Right ventricle myocardium inferior (tissue), 1 donor: ENCODE measurements around the gene GGT5. TPM values are rescaled to one million over a fixed set of nuclear protein-coding genes. Genes with fewer than 3 reads are reported as not detected.
"Not testable (repeated sequence)": the region's sequence is repeated elsewhere in the genome, so short reads cannot be mapped to it uniquely, and the experiment has no call there.

Experiments
- ATAC-seq: fragments of 200-7000 bp; cut with Tn5 transposase; one replicate; pipeline ENCODE4 v1.9.1; 2020; ENCODE audit warnings: mild to moderate bottlenecking, moderate library complexity
- DNase-seq: peaks from one replicate; pipeline ENCODE4 v3.0.0; 2021; ENCODE audit errors: missing footprints
- intact Hi-C: fragments of 100-400 bp; cut with DNase I; formaldehyde crosslinking; loops from one replicate; pipeline ENCODE4 v1.11.0; 2022
- total RNA-seq: library from RNA; stranded (reverse); fragmentation: NEBNext Ultra II Directional; extraction: Animal tissue kit (Norgen Biotek cat#: 25700); gene quantifications from one replicate; pipeline ENCODE4 v1.2.1, GENCODE V29; 2021
- donor health status: DM: no; HTN: yes; CAD: no; lungs with severe emphysema.

The GGT5 gene
- total RNA-seq, 1 donor from 2014 or later, result 27.6 TPM

- intact Hi-C loops, result loop anchor here (2.0 to 5.0 kb wide), 2 partner anchors 57 to 338 kb away; no protein-coding TSS in a partner anchor
- DNase-seq (peak; percentile 83), ATAC-seq (peak; percentile 88)
These were observed 55.4 kb downstream of the GGT5 start for GRCh38 chr22:24189249-24190158.

- ATAC-seq, result no peak
- intact Hi-C loops, result loop anchor here (2.0 to 5.0 kb wide), 2 partner anchors 58 to 339 kb away; no protein-coding TSS in a partner anchor
- DNase-seq, result no peak
These were observed 56.1 kb downstream of the GGT5 start for GRCh38 chr22:24188705-24189248.

- no peak for ATAC-seq
- no peak for DNase-seq
- intact Hi-C loops, result loop anchor here (2.0 to 5.0 kb wide), 2 partner anchors 59 to 339 kb away; no protein-coding TSS in a partner anchor
These were observed 56.9 kb downstream of the GGT5 start for GRCh38 chr22:24187731-24188644.

- no peak for DNase-seq
- intact Hi-C loops, result loop anchor here (5.0 kb wide), 1 partner anchor 340 kb away; no protein-coding TSS in a partner anchor
These were observed 57.8 kb downstream of the GGT5 start for GRCh38 chr22:24186892-24187670.

GRCh38 chr22:24186352-24186740 is 58.5 kb downstream of the GGT5 start:
- ATAC-seq, result no peak
- no peak for DNase-seq
- intact Hi-C loops, result loop anchor here (5.0 kb wide), 1 partner anchor 341 kb away; no protein-coding TSS in a partner anchor

More at GRCh38 chr22:24186892-24187670, 57.8 kb downstream of the GGT5 start:
- no peak for ATAC-seq

GRCh38 chr22:24185501-24186351 is 59.2 kb downstream of the GGT5 start:
- peak; percentile 34 for DNase-seq
- no peak for ATAC-seq
- intact Hi-C loops, result loop anchor here (5.0 kb wide), 1 partner anchor 342 kb away; no protein-coding TSS in a partner anchor

- intact Hi-C loops, result loop anchor here (5.0 kb wide), 1 partner anchor 342 kb away; no protein-coding TSS in a partner anchor
- ATAC-seq, result no peak
These were observed 59.8 kb downstream of the GGT5 start for GRCh38 chr22:24185001-24185500.

GRCh38 chr22:24184057-24184798 is 60.7 kb downstream of the GGT5 start:
- intact Hi-C loops, result no loop called here
- DNase-seq (peak; percentile 58), ATAC-seq (no peak)

More at GRCh38 chr22:24185001-24185500, 59.8 kb downstream of the GGT5 start:
- DNase-seq, result peak; percentile 49

GRCh38 chr22:24183321-24184031 is 61.4 kb downstream of the GGT5 start:
- peak; percentile 63 for DNase-seq
- ATAC-seq, result no peak
- intact Hi-C loops, result no loop called here

- ATAC-seq, DNase-seq, intact Hi-C loops: not testable (repeated sequence)
These were observed 62.0 kb downstream of the GGT5 start for GRCh38 chr22:24182900-24183246.

GRCh38 chr22:24181996-24182899 is 62.6 kb downstream of the GGT5 start:
- DNase-seq, result peak; percentile 63
- no peak for ATAC-seq
- intact Hi-C loops, result no loop called here

- DNase-seq, result peak; percentile 69
- ATAC-seq, result peak; percentile 6
- intact Hi-C loops, result no loop called here
These were observed 63.5 kb downstream of the GGT5 start, which contains the start of gene SUSD2 for GRCh38 chr22:24181088-24181995. Gene SUSD2, plus strand, starts transcription at chr22:24181487. Its CDS starts 33 bp downstream, at chr22:24181520.

GRCh38 chr22:24180316-24181087 is 64.4 kb downstream of the GGT5 start:
- DNase-seq, result peak; percentile 64
- intact Hi-C loops, result no loop called here
- ATAC-seq, result no peak
